IMR-90 (cell line): ENCODE results near the gene CEP72.

ENCODE experiments used
- POLR2A ChIP-seq: IDR thresholded peaks from 2 replicates; pipeline ENCODE4 v1.6.1; 2012; ENCODE audit warnings: mild to moderate bottlenecking, low read depth, low read length
- RAD21 ChIP-seq: IDR thresholded peaks from 2 replicates; pipeline ENCODE4 v1.6.1; 2012; ENCODE audit warnings: low read length, improper control_type of control experiment
- TF ChIP-seq, protein P1 (sequence below): fragments of 150-350 bp; IDR thresholded peaks from 2 replicates; pipeline ENCODE4 v1.6.1; 2017; ENCODE audit warnings: mild to moderate bottlenecking, antibody characterized with exemption, low read length, low read depth
- TF ChIP-seq, protein P2 (sequence below): conservative IDR thresholded peaks from 2 replicates; pipeline ENCODE4 v1.5.1; 2012; ENCODE audit warnings: mild to moderate bottlenecking, low read depth, low read length, improper control_type of control experiment

GRCh38 chr5:566636-567309 lies 45.4 kb upstream of the CEP72 start:
- TF ChIP-seq, protein P1, sequence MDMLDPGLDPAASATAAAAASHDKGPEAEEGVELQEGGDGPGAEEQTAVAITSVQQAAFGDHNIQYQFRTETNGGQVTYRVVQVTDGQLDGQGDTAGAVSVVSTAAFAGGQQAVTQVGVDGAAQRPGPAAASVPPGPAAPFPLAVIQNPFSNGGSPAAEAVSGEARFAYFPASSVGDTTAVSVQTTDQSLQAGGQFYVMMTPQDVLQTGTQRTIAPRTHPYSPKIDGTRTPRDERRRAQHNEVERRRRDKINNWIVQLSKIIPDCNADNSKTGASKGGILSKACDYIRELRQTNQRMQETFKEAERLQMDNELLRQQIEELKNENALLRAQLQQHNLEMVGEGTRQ = no peak
- TF ChIP-seq, protein P2, sequence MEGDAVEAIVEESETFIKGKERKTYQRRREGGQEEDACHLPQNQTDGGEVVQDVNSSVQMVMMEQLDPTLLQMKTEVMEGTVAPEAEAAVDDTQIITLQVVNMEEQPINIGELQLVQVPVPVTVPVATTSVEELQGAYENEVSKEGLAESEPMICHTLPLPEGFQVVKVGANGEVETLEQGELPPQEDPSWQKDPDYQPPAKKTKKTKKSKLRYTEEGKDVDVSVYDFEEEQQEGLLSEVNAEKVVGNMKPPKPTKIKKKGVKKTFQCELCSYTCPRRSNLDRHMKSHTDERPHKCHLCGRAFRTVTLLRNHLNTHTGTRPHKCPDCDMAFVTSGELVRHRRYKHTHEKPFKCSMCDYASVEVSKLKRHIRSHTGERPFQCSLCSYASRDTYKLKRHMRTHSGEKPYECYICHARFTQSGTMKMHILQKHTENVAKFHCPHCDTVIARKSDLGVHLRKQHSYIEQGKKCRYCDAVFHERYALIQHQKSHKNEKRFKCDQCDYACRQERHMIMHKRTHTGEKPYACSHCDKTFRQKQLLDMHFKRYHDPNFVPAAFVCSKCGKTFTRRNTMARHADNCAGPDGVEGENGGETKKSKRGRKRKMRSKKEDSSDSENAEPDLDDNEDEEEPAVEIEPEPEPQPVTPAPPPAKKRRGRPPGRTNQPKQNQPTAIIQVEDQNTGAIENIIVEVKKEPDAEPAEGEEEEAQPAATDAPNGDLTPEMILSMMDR = no peak
- TF ChIP-seq RAD21 (no peak), POLR2A (no peak)
